ENCODE data around the gene PDE11A.

DNA sequence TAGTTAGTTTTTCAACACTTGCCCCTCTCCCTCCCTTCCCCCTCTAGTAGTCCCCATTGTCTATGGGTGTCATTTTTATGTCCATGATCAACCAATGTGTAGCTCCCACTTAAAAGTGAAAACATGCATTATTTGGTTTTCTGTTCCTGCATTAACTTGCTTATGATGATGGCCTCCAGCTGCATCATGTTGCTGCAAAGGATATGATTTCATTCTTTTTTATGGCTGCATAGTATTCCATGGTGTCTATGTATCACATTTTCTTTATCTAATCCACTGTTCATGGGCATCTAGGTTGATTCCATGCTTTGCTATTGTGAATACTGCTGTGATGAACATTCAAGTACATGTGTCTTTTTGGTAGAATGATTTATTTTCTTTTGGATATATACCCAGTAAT lies 70.5 kb downstream of the PDE11A start:
- TF ChIP-seq, protein P1, sequence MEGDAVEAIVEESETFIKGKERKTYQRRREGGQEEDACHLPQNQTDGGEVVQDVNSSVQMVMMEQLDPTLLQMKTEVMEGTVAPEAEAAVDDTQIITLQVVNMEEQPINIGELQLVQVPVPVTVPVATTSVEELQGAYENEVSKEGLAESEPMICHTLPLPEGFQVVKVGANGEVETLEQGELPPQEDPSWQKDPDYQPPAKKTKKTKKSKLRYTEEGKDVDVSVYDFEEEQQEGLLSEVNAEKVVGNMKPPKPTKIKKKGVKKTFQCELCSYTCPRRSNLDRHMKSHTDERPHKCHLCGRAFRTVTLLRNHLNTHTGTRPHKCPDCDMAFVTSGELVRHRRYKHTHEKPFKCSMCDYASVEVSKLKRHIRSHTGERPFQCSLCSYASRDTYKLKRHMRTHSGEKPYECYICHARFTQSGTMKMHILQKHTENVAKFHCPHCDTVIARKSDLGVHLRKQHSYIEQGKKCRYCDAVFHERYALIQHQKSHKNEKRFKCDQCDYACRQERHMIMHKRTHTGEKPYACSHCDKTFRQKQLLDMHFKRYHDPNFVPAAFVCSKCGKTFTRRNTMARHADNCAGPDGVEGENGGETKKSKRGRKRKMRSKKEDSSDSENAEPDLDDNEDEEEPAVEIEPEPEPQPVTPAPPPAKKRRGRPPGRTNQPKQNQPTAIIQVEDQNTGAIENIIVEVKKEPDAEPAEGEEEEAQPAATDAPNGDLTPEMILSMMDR (IDR thresholded peaks at IDR 0.05): no peak
- no peak for TF ChIP-seq ZFX (IDR thresholded peaks at IDR 0.05; ENCODE audit: borderline replicate concordance)
